Small intestine (tissue), 7 donors: Measurements from ENCODE around the gene KCNE1. TPM values are rescaled to one million over a fixed set of nuclear protein-coding genes. Genes with fewer than 3 reads are reported as not detected.
"Not testable (repeated sequence)": the region's sequence is repeated elsewhere in the genome, so short reads cannot be mapped to it uniquely, and the experiment has no call there.

Source experiments
- DNase-seq, 2 donors: peaks; one replicate each; pipeline versions ENCODE4 v3.0.0 to v3.0.0-alpha.2; 2013
- FAIRE-seq: peaks from 2 replicates; lab custom pipeline; 2012; peaks lifted over from hg19 to GRCh38; lab: Jason Lieb, UNC
- H3K27ac ChIP-seq, 3 donors: one replicate each; pipeline ENCODE4 v1.5.1; 2013; ENCODE audit warnings: low read length in 2 of 3, mild to moderate bottlenecking in 2 of 3, control low read depth in 1 of 3, inconsistent platforms in 1 of 3, low read depth in 1 of 3, moderate library complexity in 1 of 3
- H3K27me3 ChIP-seq, 3 donors: one replicate each; pipeline ENCODE4 v1.6.1; 2013; ENCODE audit warnings: low read length in 3 of 3, inconsistent platforms in 1 of 3; ENCODE audit not compliant: control insufficient read depth in 3 of 3, insufficient read depth in 3 of 3
- H3K36me3 ChIP-seq, 3 donors: one replicate each; pipeline ENCODE4 v1.6.1; 2013; ENCODE audit warnings: low read length in 3 of 3, inconsistent platforms in 1 of 3, low read depth in 1 of 3, mild to moderate bottlenecking in 1 of 3, moderate library complexity in 1 of 3; ENCODE audit not compliant: control insufficient read depth in 3 of 3, insufficient read depth in 2 of 3
- H3K4me1 ChIP-seq, 3 donors: one replicate each; pipeline ENCODE4 v1.6.1; 2013; ENCODE audit warnings: low read length in 2 of 3, inconsistent platforms in 1 of 3, low read depth in 1 of 3, mild to moderate bottlenecking in 1 of 3, moderate library complexity in 1 of 3; ENCODE audit not compliant: control insufficient read depth in 3 of 3, insufficient read depth in 2 of 3
- H3K4me3 ChIP-seq, 3 donors: one replicate each; pipeline ENCODE4 v1.5.1; 2013; ENCODE audit warnings: low read length in 3 of 3, control low read depth in 1 of 3, inconsistent platforms in 1 of 3, low read depth in 1 of 3, mild to moderate bottlenecking in 1 of 3, moderate library complexity in 1 of 3
- H3K9me3 ChIP-seq, 2 donors: one replicate each; pipeline ENCODE4 v1.6.1; 2013; ENCODE audit warnings: low read depth in 1 of 2, low read length in 1 of 2; ENCODE audit not compliant: control insufficient read depth in 2 of 2, insufficient read depth in 1 of 2
- WGBS, 3 donors: extraction: QIAGEN DNeasy Blood & Tissue Kit; methylation state at CpG; one replicate each; pipeline ENCODE4 v1.1.7; 2013; 5-methylcytosine and 5-hydroxymethylcytosine counted together
- polyA plus RNA-seq, 4 donors: library from polyadenylated mRNA; stranded (reverse) in 3 of 4; unstranded in 1 of 4; fragments of 200-250 nt in 3 of 4; fragments of 120-200 nt in 1 of 4; gene quantifications; one replicate each; pipeline versions ENCODE4 v1.2.1 to v1.2.3, GENCODE V29; 2013
- donor health status: healthy with polysubstance abuse.
- donor health status: control.
- donor health status: control.
- donor health status: Bipolar disorder and iron deficiency.
- donor health status: healthy.

The KCNE1 gene
- polyA plus RNA-seq, 4 donors: 0.37 to 0.38 TPM; not detected in 2

DNA sequence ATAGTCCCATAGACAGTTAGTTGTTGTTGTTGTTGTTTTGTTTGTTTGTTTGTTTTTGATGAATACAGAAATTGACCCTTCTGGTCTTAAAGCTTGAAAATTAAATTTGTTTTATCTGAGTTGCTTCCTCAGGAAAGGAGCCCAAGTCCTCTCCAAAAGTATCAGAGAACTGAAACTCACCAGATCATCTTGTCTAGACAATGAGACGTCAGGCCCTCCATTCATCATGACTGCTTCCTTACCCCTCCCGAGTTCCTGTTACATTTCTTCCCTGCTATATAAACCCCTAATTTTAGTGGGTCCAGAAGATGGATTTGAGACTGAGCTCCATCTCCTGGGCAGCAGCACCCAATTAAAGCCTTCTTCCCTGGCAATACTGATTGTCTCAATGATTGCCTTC lies 105.3 kb downstream of the KCNE1 start:
- H3K27me3 ChIP-seq, FAIRE-seq, H3K36me3 ChIP-seq, DNase-seq, H3K27ac ChIP-seq, H3K4me1 ChIP-seq, H3K9me3 ChIP-seq, H3K4me3 ChIP-seq: not testable (repeated sequence)
- no CpG with 5 or more reads among the region's 2 CpGs for WGBS, 3 donors

DNA sequence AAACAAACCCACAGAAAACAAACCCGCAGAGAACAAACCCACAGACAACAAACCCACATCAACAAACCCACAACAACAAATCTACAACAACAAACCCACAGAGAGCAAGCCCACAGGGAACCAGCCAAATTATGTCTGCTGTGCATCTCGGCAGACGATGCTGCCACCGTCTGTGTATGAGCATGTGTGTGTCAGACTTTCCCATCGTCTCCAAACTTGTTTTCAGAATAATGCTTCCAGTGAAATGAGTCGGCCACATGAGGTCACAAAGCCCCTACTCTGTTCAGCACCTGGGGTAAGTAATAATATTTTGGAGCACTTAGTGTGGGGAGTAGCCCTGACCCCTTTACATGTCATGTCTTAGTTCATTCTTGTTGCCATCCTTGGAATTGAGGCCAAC lies 105.9 kb downstream of the KCNE1 start:
- not testable (repeated sequence) for DNase-seq, H3K36me3 ChIP-seq, H3K4me1 ChIP-seq, H3K9me3 ChIP-seq, H3K27ac ChIP-seq, H3K27me3 ChIP-seq, H3K4me3 ChIP-seq, FAIRE-seq
- no CpG with 5 or more reads among the region's 6 CpGs for WGBS, 3 donors

DNA sequence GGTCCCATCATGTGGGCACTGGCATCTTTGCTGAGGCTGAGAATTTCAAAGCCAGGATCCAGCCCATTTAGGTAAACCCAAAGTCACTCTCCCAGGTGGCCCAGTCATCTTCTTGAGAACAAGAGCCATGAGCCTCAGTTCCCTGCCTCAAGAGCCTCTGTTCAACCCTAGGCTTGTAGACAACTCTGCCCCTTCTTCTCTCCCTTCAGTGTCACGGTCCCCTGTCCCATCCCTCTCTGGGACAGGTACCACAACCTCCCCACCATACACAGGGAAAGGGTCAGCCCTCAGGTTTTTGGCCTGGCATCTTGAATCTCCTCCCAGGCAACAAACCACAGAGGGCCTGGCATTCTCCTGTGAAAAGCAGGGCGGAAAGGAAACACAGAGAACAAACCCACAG lies 106.3 kb downstream of the KCNE1 start:
- no CpG with 5 or more reads among the region's 2 CpGs for WGBS, 3 donors
- H3K4me3 ChIP-seq, H3K27ac ChIP-seq, H3K27me3 ChIP-seq, FAIRE-seq, H3K9me3 ChIP-seq, DNase-seq, H3K36me3 ChIP-seq, H3K4me1 ChIP-seq: not testable (repeated sequence)

DNA sequence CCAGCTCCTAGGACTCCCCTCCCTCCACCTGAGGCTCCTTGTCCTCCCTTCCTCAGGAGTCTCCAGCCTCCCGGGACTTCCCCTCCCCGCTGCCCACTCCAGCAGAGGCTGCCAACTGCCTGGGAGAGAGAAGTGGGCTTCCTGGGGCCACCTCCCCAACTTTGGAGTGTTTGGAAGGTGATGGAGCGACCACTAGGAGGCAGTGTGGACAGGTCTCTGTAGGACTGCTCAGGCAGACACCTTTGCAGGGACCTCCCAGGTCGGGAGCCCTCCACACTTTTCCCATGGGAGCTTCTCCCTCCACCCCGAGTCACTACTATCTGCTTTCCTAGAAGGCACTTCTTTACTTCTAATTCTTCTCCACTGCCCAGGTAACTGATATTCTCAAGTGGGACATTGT lies 107.3 kb downstream of the KCNE1 start:
- H3K9me3 ChIP-seq, H3K4me3 ChIP-seq, H3K4me1 ChIP-seq, H3K27me3 ChIP-seq, H3K36me3 ChIP-seq, DNase-seq, FAIRE-seq, H3K27ac ChIP-seq: not testable (repeated sequence)
- WGBS, 3 donors: no CpG with 5 or more reads among the region's 5 CpGs

DNA sequence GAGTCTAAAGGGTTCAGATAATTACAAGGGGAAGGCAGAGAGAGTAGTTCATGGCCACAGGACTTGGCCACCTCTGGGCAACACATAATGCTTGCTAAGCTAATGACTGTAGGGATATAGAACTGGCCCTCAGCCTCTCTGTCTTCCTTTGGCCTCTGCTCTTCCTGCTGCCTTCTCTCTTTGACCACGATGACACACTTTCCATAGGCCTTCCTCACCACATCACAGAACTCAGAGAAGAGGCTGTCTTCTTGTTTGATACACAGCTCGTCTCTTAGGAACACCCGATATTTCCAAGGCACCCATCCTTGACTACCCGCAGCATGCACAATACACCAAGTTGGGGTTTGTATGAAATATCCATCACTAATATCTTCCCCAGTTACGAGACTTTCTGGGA lies 111.5 kb downstream of the KCNE1 start:
- H3K36me3 ChIP-seq, H3K27ac ChIP-seq, DNase-seq, H3K9me3 ChIP-seq, H3K4me3 ChIP-seq, H3K4me1 ChIP-seq, H3K27me3 ChIP-seq, FAIRE-seq: not testable (repeated sequence)
- no CpG with 5 or more reads among the region's 5 CpGs for WGBS, 3 donors

Other genes starting within 250 kb of the KCNE1 start
- gene KCNE2, start 148.2 kb downstream of the KCNE1 start, polyA plus RNA-seq: under 1 TPM in 2 of 4 donors, not detected in 2; 0.16 to 0.52 TPM
- 1 to 10 TPM in 2 of 4 donors, not detected in 2; 4.2 to 9.3 TPM for gene SMIM11, start 136.7 kb downstream of the KCNE1 start, polyA plus RNA-seq
- under 1 TPM in 1 of 4 donors, not detected in 3; 0.04 TPM for gene SMIM34, start 88.3 kb downstream of the KCNE1 start, polyA plus RNA-seq
- 10 to 100 TPM; 23.6 to 46.8 (median 35.3) TPM for gene RCAN1, start 102.9 kb upstream of the KCNE1 start, polyA plus RNA-seq
- gene CLIC6, start 156.8 kb upstream of the KCNE1 start, polyA plus RNA-seq: 10 to 100 TPM in 1 of 4 donors, 1 to 10 TPM in 1, under 1 TPM in 2; 0.22 to 13.8 (median 2.0) TPM